ENCODE data around the gene DYNLT1. TPM values are rescaled to one million over a fixed set of nuclear protein-coding genes. Genes with fewer than 3 reads are reported as not detected.

DYNLT1 gene
- total RNA-seq, 1 experiment from 2014 or later: 105 TPM

DNA sequence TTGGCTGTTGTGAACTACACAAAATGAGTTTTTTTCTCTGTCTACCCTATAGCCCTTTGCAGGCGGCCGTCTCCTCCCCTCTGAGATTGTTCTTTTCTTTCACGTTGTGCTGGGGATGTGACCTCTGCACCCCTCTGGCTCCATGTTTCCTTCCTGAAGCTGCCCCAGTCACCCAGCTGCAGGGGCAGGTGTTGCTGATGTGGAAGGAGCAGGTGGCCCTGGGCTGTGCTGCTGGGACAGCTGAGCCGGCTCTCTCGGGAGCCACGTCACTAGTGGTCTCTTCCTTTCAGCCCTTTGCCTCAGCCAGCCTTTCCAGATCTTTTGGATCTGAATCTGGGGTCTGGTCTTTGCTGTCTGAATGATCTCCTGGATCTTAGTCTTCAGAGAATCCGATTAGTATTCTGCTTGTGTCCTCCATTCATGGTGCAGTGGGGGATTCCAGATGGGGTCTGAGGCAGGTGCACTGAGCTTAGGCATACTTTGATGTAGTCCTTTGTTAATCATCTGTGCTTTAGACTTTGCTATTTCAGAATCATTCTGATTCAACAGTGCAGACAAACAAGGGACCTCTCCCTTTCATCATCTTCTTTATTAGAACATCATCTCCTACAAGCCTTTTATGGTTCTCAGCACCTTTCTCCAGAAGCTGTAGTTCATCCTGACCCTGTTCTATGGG is 53.3 kb downstream of the DYNLT1 start:
- H3K4me2 ChIP-seq: no peak overlapping the region
- H3F3A ChIP-seq (ENCODE audit: insufficient read depth, low read depth): peaks cover 7% of the 10 kb centered on the region; the same call in 1 of the 2 replicates
- no peaks in the 10 kb centered on the region for H3K4me1 ChIP-seq (replicated peaks; ENCODE audit: insufficient read depth)
- no peaks in the 10 kb centered on the region for H3K79me2 ChIP-seq (ENCODE audit: low read depth)
- no peak for TF ChIP-seq EZH2 (IDR thresholded peaks at IDR 0.05; ENCODE audit: low read depth)
- TF ChIP-seq, protein P1, sequence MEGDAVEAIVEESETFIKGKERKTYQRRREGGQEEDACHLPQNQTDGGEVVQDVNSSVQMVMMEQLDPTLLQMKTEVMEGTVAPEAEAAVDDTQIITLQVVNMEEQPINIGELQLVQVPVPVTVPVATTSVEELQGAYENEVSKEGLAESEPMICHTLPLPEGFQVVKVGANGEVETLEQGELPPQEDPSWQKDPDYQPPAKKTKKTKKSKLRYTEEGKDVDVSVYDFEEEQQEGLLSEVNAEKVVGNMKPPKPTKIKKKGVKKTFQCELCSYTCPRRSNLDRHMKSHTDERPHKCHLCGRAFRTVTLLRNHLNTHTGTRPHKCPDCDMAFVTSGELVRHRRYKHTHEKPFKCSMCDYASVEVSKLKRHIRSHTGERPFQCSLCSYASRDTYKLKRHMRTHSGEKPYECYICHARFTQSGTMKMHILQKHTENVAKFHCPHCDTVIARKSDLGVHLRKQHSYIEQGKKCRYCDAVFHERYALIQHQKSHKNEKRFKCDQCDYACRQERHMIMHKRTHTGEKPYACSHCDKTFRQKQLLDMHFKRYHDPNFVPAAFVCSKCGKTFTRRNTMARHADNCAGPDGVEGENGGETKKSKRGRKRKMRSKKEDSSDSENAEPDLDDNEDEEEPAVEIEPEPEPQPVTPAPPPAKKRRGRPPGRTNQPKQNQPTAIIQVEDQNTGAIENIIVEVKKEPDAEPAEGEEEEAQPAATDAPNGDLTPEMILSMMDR (conservative IDR thresholded peaks at IDR 0.05): no peak
- H2AFZ ChIP-seq: no peak overlapping the region
- POLR2A ChIA-PET (ENCODE audit: unreplicated experiment): no interaction called here
- H3K4me3 ChIP-seq: no peak overlapping the region
- no peaks in the 10 kb centered on the region for H4K20me1 ChIP-seq (ENCODE audit: insufficient read depth)
- no peaks in the 10 kb centered on the region for H3K27me3 ChIP-seq (ENCODE audit: insufficient read depth, low read depth)
- H3K36me3 ChIP-seq (ENCODE audit: low read depth): peaks cover 22% of the 10 kb centered on the region
- no peaks in the 10 kb centered on the region for H3K9me2 ChIP-seq (ENCODE audit: insufficient read depth)
- intact Hi-C loops (cut with micrococcal nuclease; ENCODE audit: unreplicated experiment): no loop called here
- H3K9me3 ChIP-seq (ENCODE audit: insufficient read depth, low read depth): no peaks in the 10 kb centered on the region
- CTCF ChIA-PET: no interaction called here
- BruUV-seq (replicated peaks): no TSS peak
- no peak overlapping the region for H3K27ac ChIP-seq
- DNase-seq: no peak

DNA sequence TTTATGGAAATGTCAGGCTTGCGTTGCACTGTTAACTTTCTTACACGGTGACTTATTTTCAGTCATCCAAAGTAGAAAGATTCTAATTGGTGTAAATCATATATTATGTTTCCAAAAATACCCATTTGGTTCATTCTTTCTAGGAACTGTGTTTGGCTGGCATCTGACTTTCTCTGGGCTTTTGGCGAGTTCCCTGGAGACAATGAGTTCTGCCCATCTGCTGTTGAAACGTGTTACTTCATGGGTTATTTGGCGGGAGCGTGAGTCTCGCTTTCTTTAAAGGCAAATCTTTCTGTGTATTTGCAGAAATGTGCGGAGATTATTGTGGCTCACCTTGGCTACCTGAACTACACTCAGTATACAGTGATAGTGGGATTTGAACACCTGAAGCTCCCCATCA is 55.2 kb downstream of the DYNLT1 start:
- no peaks in the 10 kb centered on the region for H3K4me1 ChIP-seq (replicated peaks; ENCODE audit: insufficient read depth)
- no peaks in the 10 kb centered on the region for H3K9me2 ChIP-seq (ENCODE audit: insufficient read depth)
- no peak overlapping the region for H2AFZ ChIP-seq
- peaks cover 4% of the 10 kb centered on the region; the same call in 1 of the 2 replicates for H3F3A ChIP-seq (ENCODE audit: insufficient read depth, low read depth)
- POLR2A ChIA-PET (ENCODE audit: unreplicated experiment): no interaction called here
- H3K36me3 ChIP-seq (ENCODE audit: low read depth): peaks cover 30% of the 10 kb centered on the region
- H3K4me2 ChIP-seq: no peak overlapping the region
- no peak for TF ChIP-seq EZH2 (IDR thresholded peaks at IDR 0.05; ENCODE audit: low read depth)
- TF ChIP-seq, protein P1 (conservative IDR thresholded peaks at IDR 0.05): no peak
- H4K20me1 ChIP-seq (ENCODE audit: insufficient read depth): no peaks in the 10 kb centered on the region
- BruUV-seq (replicated peaks): no TSS peak
- intact Hi-C loops (cut with micrococcal nuclease; ENCODE audit: unreplicated experiment): no loop called here
- no peak overlapping the region for H3K4me3 ChIP-seq
- H3K27ac ChIP-seq: no peak overlapping the region
- H3K27me3 ChIP-seq (ENCODE audit: insufficient read depth, low read depth): no peaks in the 10 kb centered on the region
- DNase-seq: no peak
- no peaks in the 10 kb centered on the region for H3K79me2 ChIP-seq (ENCODE audit: low read depth)
- CTCF ChIA-PET: no interaction called here
- H3K9me3 ChIP-seq (ENCODE audit: insufficient read depth, low read depth): no peaks in the 10 kb centered on the region

DNA sequence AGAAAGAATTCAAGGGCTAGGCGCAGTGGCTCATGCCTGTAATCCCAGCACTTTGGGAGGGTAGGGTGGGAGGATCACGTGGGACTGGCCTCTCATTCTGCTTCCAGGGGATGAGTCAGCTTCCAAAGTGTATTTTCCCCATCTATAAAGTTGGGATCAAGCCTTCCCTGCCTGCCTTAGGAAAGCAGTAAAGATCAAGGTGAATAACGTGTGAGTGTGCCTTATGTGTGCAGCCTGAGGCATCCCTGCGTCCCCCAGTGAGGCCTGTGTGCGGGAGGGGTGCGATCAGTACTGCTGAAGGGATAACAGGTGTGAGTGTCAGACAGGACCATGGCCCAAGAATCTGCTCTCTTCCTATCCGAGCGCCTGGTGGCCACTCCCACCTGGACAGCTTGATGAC is 57.9 kb downstream of the DYNLT1 start:
- Histone ChIP-seq H3K9me2 (ENCODE audit: insufficient read depth) (no peaks in the 10 kb centered on the region), H3K27me3 (ENCODE audit: insufficient read depth, low read depth) (no peaks in the 10 kb centered on the region), H3K4me3 (no peak overlapping the region), H3F3A (ENCODE audit: insufficient read depth, low read depth) (peaks cover 7% of the 10 kb centered on the region; the same call in 1 of the 2 replicates), H2AFZ (no peak overlapping the region), H3K9me3 (ENCODE audit: insufficient read depth, low read depth) (no peaks in the 10 kb centered on the region), H3K27ac (no peak overlapping the region), H3K36me3 (ENCODE audit: low read depth) (peaks cover 25% of the 10 kb centered on the region), H3K79me2 (ENCODE audit: low read depth) (no peaks in the 10 kb centered on the region), H4K20me1 (ENCODE audit: insufficient read depth) (no peaks in the 10 kb centered on the region), H3K4me2 (no peak overlapping the region), H3K4me1 (replicated peaks; ENCODE audit: insufficient read depth) (no peaks in the 10 kb centered on the region)
- intact Hi-C loops (cut with micrococcal nuclease; ENCODE audit: unreplicated experiment): no loop called here
- no peak for DNase-seq
- no TSS peak for BruUV-seq (replicated peaks)
- CTCF ChIA-PET: no interaction called here
- POLR2A ChIA-PET (ENCODE audit: unreplicated experiment): no interaction called here
- no peak for TF ChIP-seq EZH2 (IDR thresholded peaks at IDR 0.05; ENCODE audit: low read depth)
- TF ChIP-seq, protein P1 (conservative IDR thresholded peaks at IDR 0.05): no peak

Small RNA genes lying within 50 kb of the gene (microRNA-seq; reads per million reads assigned to microRNA genes)
- not detected for gene MIR7161 (ENCODE audit: borderline number of aligned reads, borderline replicate concordance)

Other genes with a start within 250 kb of the DYNLT1 start
- gene TMEM181, start 84.7 kb downstream of the DYNLT1 start, total RNA-seq (2021): 14.9 and 18.7 TPM in 2 replicates
- 7.8 and 8.3 TPM in 2 replicates for gene SYTL3, start 5.3 kb upstream of the DYNLT1 start, total RNA-seq (2021)
- 231 and 240 TPM in 2 replicates for gene EZR, start 174.6 kb upstream of the DYNLT1 start, total RNA-seq (2021)

Data from PC-9 (cell line).